Stimulated activated CD4-positive, alpha-beta T cell treated with anti-CD3 and anti-CD28 coated beads, Interleukin-4, amount 100 ng/mL, for 4 hours (primary cell): ENCODE results near the gene RTF1.

Experiments used
- DNase-seq, 2 experiments: peaks; one replicate each; pipeline ENCODE4 v3.0.0-alpha.2; 2020

The RTF1 gene

GRCh38 chr15:41510728-41511127, 93.8 kb downstream of the RTF1 start:
- DNase-seq, result no peak

GRCh38 chr15:41511331-41511898, 94.5 kb downstream of the RTF1 start:
- no peak for DNase-seq

DNA sequence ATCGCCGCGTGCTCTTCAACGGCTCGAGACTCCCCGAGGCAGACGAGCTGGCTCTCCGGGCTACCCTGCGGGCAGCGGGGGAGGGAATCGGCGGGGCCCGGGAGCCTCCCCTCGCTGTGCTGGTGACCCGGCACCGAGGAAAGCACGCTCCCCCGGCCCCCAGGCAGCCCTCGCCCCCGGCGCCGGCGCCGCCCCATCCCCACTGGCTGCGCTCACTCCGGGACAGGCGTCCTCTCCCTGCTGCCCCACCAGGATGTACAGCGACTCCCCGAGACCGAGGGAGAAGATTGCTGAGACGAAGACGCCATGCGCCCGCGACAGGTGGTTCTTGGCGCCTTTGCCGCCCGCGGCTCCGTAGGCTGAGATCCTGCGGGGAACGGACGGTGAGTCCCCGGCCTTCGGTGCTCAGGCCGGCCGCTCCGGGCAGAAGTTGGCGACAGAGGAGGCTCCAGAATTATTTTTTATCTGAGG, 95.0 kb downstream of the RTF1 start:
- no peak for DNase-seq

- DNase-seq, result no peak
Measured at GRCh38 chr15:41512512-41512939, 95.6 kb downstream of the RTF1 start.

DNA sequence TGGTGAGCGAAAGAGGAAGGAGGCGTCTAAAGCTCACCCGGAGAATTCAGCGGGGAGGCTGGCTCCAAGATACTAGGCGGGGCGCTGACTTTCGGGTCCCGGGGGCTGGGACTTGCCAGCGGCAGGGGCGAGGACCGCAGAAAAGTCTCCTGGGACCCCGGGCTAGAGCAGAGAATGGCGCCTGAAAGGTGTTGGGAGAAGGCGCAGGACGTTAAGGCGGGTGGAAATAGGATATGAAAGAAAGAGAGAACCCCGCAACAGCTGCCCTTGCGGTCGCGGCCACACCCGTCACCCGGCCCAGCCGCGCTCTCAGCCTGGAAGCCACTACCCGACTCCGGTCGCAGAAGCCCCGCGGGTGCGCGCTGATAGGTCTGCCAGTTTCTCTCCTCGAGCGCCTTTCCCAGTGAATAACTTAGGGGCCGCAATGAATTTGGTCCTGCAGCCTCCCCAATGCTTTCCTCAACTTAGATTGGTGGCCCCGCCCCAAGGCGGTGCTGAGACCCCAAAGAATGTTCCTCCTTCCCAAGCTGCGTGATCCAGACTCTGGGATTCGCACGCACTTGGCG, 96.1 kb downstream of the RTF1 start:
- peak in 1 of 2 experiments; percentile 29 for DNase-seq

DNA sequence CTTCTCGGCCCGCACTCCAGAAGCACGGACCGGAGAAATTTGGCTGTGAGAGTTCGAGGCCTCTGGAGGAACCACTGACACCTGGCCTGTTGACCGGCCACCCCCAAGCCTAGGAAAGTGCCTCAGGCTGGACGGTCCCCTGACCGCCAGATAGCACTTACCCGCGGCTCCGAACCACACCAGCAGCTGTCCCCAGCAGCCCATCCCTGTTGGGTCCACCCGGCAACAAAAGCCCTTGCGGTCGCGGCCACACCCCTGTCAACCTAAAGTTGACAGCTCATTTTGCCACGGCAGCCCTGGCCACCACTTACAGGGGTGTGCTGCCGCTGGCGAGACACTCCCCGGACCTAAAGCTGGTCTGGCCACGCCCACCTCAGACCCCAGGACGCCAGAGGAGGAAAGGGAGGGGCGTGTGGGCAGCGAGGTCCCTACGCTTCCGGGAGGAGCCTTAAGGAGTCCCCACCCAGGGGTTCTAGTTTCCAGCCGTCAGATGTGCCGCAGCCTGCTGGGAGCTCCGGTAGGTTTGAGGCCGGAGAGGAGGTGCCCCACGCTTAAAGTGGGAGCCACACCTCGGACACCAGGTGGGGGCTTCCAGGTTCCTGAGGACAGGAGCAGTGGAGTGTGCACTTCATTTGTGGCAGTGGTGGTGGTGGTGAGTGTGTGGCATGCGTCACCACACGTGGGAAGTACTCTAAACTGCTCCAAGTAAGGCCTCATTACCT, 96.8 kb downstream of the RTF1 start, which contains the start of gene LTK:
Gene LTK (minus strand): TSS at position 322 of the 722 bp plus-strand sequence. CDS start 118 bp downstream, at position 204.
- DNase-seq, result no peak

GRCh38 chr15:41517895-41518449, 101.1 kb downstream of the RTF1 start:
- no peak for DNase-seq

- no peak for DNase-seq
Measured at GRCh38 chr15:41520636-41521035, 103.7 kb downstream of the RTF1 start.

GRCh38 chr15:41521614-41522013, 104.7 kb downstream of the RTF1 start:
- no peak for DNase-seq

DNA sequence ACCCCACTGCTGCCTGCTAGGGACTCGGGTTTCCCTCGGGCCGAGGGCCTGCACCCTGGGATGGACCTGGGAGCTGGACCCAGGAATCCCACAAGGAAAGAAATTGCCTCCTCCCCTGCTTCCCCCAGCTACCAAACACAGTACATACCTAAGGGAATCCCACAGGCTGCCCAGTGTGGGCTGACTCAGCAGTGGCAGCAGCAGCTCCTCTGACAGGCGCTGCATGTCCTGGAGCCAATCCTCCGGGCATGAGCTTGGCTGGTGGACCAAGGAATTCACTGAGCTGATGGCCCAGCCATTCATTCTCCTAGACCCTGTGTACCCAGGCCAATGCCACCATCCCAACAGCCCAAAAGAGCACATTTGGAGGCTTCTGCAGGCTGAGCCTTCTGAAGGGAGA, 106.2 kb downstream of the RTF1 start:
- no peak for DNase-seq

DNA sequence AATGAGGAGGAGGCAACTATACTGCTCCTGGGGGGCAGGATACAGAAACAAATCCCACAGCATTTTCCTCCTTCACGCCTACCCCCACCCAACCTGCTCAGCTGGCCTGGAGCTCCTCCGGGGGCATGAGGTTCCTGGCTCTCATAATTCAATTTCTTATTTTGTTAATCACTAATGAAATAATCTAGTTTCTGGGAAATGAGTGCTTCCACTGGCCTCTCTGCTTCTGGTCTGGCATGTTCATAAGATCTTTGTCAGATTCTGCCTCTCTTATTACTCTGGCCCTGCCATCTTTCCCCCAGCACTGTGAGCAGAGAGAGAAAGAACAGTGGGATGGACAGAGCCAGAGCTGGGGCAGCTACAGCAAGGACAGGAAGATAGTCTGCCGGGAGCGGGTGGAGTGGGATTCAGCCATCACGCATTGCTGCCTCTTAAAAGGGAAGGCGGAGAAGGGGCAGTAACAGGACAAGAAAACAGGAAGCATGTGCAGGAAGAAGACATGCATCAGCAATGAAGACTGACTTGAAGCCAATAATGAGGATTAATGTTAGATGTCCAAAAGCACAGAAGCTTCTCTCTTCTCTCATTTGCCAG, 113.6 kb downstream of the RTF1 start:
- DNase-seq, result no peak
